Stimulated activated CD4-positive, alpha-beta T cell treated with anti-CD3 and anti-CD28 coated beads, Interleukin-4, amount 100 ng/mL, for 48 hours (primary cell): ENCODE measurements around the gene NOXO1.
"Not testable (repeated sequence)": the region's sequence is repeated elsewhere in the genome, so short reads cannot be mapped to it uniquely, and the experiment has no call there.

Experiments
- DNase-seq, 2 donors: peaks; one replicate each; pipeline ENCODE4 v3.0.0-alpha.2; 2020; ENCODE audit warnings: low read depth in 2 of 2

NOXO1 gene

GRCh38 chr16:1981398-1981836, at the start of gene NOXO1:
TSS of gene NOXO1 (minus strand) at chr16:1981469. CDS start at chr16:1981179, 290 bp downstream.
- DNase-seq = no peak

GRCh38 chr16:2030036-2030435, 48.8 kb upstream of the NOXO1 start:
- DNase-seq = no peak

GRCh38 chr16:2029350-2029749, 48.1 kb upstream of the NOXO1 start:
- no peak for DNase-seq

- DNase-seq = no peak
These were observed 47.5 kb upstream of the NOXO1 start for GRCh38 chr16:2028620-2029220.

- DNase-seq = no peak
These were observed 46.9 kb upstream of the NOXO1 start for GRCh38 chr16:2028146-2028545.

GRCh38 chr16:2027024-2028010, 46.0 kb upstream of the NOXO1 start:
- no peak for DNase-seq

- no peak for DNase-seq
These were observed 45.3 kb upstream of the NOXO1 start, which contains the start of gene NHERF2 for GRCh38 chr16:2026461-2027023. TSS of gene NHERF2 (plus strand) at chr16:2026902. CDS start at chr16:2027006, 104 bp downstream.

GRCh38 chr16:2025878-2026460, 44.7 kb upstream of the NOXO1 start:
- no peak for DNase-seq

- no peak for DNase-seq
These were observed 44.0 kb upstream of the NOXO1 start for GRCh38 chr16:2025251-2025650.

- DNase-seq = no peak
These were observed 42.8 kb upstream of the NOXO1 start for GRCh38 chr16:2024032-2024420.

- DNase-seq = peak; percentile 90 to 97
These were observed 42.1 kb upstream of the NOXO1 start for GRCh38 chr16:2023092-2024031.

- DNase-seq = peak; percentile 25 to 38
These were observed 41.4 kb upstream of the NOXO1 start for GRCh38 chr16:2022723-2023091.

- DNase-seq = no peak
These were observed 38.9 kb upstream of the NOXO1 start for GRCh38 chr16:2019921-2020831.

- no peak for DNase-seq
These were observed 38.2 kb upstream of the NOXO1 start, which contains the start of gene NPW for GRCh38 chr16:2019518-2019920. TSS of gene NPW (plus strand) at chr16:2019785.

- DNase-seq = no peak
These were observed 35.2 kb upstream of the NOXO1 start for GRCh38 chr16:2016407-2016922.

GRCh38 chr16:2015947-2016208, 34.6 kb upstream of the NOXO1 start:
- DNase-seq = no peak

GRCh38 chr16:2015117-2015946, 34.1 kb upstream of the NOXO1 start:
- no peak for DNase-seq

GRCh38 chr16:2013527-2013926, 32.3 kb upstream of the NOXO1 start:
- no peak for DNase-seq

- not testable (repeated sequence) for DNase-seq
These were observed 30.5 kb upstream of the NOXO1 start for GRCh38 chr16:2011726-2012125.
